ENCODE results near the gene ITPR2.

GRCh38 chr12:26818201-26818600 is 14.8 kb downstream of the ITPR2 start:
- TF ChIP-seq POLR2A (IDR thresholded peaks at IDR 0.05) (no peak), CTCF (IDR thresholded peaks at IDR 0.05) (no peak)

All from Peyer's patch (tissue), 4 donors.